Parathyroid adenoma (tissue), 2 donors: Measurements from ENCODE around the gene PRR23E.

Source experiments
- H2AFZ ChIP-seq: fragments of 300-600 bp; sonication (generic); one replicate; pipeline ENCODE4 v1.7.0; 2017; ENCODE audit warnings: antibody characterized with exemption, mild to moderate bottlenecking
- H3K27ac ChIP-seq: fragments of 300-600 bp; sonication (generic); one replicate; pipeline ENCODE4 v1.7.0; 2017
- H3K27me3 ChIP-seq: fragments of 300-600 bp; sonication (generic); one replicate; pipeline ENCODE4 v1.7.0; 2017; ENCODE audit warnings: low read length; ENCODE audit not compliant: control insufficient read depth, insufficient read depth
- H3K36me3 ChIP-seq: fragments of 300-600 bp; sonication (generic); one replicate; pipeline ENCODE4 v1.7.0; 2017; ENCODE audit warnings: low read length; ENCODE audit not compliant: control insufficient read depth, insufficient read depth
- H3K4me1 ChIP-seq: fragments of 300-600 bp; sonication (generic); one replicate; pipeline ENCODE4 v1.7.0; 2017; ENCODE audit warnings: control low read depth
- H3K4me2 ChIP-seq: fragments of 300-600 bp; sonication (generic); one replicate; pipeline ENCODE4 v1.7.0; 2017; ENCODE audit warnings: low read length
- H3K4me3 ChIP-seq: fragments of 300-600 bp; sonication (generic); one replicate; pipeline ENCODE4 v1.7.0; 2017; ENCODE audit warnings: low read depth, low read length
- H3K79me2 ChIP-seq: fragments of 300-600 bp; sonication (generic); one replicate; pipeline ENCODE4 v1.7.0; 2017; ENCODE audit warnings: control low read depth
- H3K9ac ChIP-seq: fragments of 300-600 bp; sonication (generic); one replicate; pipeline ENCODE4 v1.7.0; 2017; ENCODE audit warnings: mild to moderate bottlenecking
- H3K9me3 ChIP-seq: fragments of 300-600 bp; sonication (generic); one replicate; pipeline ENCODE4 v1.7.0; 2017; ENCODE audit warnings: low read length; ENCODE audit not compliant: control insufficient read depth
- TF ChIP-seq, protein P1 (sequence below): fragments of 300-600 bp; sonication (generic); IDR thresholded peaks from one replicate; pipeline ENCODE4 v1.7.0; 2017; ENCODE audit warnings: antibody characterized with exemption, mild to moderate bottlenecking
- donor health status: primary hyperparathyroidism.

The PRR23E gene

DNA sequence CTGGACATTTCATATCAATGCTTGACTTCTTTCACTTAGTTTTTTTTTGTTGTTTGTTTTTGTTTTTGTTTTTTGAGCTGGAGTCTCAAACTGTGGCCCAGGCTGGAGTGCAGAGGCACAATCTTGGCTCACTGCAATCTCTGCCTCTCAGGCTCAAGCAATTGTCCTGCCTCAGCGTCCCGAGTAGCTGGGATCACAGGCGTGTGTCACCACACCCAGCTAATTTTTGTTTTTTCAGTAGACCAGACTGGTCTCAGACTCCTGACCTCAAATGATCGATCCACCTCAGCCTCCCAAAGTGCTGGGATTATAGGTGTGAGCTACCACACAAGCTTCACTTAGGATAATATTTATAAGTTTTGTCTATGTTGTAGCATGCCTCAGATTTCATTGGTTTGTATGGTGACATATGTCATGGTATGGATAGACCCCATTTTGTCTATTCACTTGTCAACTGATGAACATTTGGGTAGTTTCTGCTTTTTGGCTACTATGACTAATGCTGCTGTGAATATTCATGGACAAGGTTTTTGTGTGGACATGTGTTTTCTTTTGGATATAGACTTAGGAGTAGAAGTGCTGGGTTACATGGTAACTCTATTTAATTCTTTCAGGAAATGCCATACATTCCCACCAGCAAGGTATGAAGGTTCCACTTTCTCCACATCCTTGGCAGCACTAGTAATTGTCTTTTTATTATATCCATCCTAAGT, 6.8 kb upstream of the PRR23E start:
- Histone ChIP-seq H3K4me1 (no peaks in the 10 kb centered on the region), H3K4me2 (no peak overlapping the region), H3K9me3 (no peaks in the 10 kb centered on the region), H3K27ac (no peak overlapping the region), H3K79me2 (no peaks in the 10 kb centered on the region), H3K4me3 (no peak overlapping the region), H2AFZ (no peak overlapping the region), H3K9ac (no peak overlapping the region), H3K36me3 (no peaks in the 10 kb centered on the region), H3K27me3 (no peaks in the 10 kb centered on the region)
- TF ChIP-seq, protein P1, sequence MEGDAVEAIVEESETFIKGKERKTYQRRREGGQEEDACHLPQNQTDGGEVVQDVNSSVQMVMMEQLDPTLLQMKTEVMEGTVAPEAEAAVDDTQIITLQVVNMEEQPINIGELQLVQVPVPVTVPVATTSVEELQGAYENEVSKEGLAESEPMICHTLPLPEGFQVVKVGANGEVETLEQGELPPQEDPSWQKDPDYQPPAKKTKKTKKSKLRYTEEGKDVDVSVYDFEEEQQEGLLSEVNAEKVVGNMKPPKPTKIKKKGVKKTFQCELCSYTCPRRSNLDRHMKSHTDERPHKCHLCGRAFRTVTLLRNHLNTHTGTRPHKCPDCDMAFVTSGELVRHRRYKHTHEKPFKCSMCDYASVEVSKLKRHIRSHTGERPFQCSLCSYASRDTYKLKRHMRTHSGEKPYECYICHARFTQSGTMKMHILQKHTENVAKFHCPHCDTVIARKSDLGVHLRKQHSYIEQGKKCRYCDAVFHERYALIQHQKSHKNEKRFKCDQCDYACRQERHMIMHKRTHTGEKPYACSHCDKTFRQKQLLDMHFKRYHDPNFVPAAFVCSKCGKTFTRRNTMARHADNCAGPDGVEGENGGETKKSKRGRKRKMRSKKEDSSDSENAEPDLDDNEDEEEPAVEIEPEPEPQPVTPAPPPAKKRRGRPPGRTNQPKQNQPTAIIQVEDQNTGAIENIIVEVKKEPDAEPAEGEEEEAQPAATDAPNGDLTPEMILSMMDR, result no peak

DNA sequence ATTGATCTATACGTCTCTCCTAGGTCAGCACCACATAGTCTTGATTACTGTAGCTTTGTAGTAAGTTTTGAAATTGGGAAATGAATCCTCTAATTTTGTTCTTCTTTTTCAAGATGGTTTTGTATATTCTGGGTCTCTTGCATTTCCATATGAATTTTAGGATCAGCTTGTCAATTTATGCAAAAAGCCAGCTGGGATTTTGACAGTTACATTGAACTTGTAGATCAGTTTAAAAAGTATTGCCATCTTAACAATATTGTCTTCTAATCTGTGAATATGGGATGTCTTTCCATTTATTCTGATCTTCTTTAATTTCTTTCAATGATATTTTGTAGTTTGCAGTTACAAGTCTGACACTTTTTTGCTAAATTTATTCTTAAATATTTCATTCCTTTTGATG, 5.6 kb upstream of the PRR23E start:
- Histone ChIP-seq H3K27ac (no peak overlapping the region), H3K4me3 (no peak overlapping the region), H2AFZ (no peak overlapping the region), H3K4me2 (no peak overlapping the region), H3K27me3 (no peaks in the 10 kb centered on the region), H3K9ac (no peak overlapping the region), H3K4me1 (no peaks in the 10 kb centered on the region), H3K36me3 (no peaks in the 10 kb centered on the region), H3K79me2 (no peaks in the 10 kb centered on the region), H3K9me3 (peaks cover 4% of the 10 kb centered on the region)
- TF ChIP-seq, protein P1, result no peak

DNA sequence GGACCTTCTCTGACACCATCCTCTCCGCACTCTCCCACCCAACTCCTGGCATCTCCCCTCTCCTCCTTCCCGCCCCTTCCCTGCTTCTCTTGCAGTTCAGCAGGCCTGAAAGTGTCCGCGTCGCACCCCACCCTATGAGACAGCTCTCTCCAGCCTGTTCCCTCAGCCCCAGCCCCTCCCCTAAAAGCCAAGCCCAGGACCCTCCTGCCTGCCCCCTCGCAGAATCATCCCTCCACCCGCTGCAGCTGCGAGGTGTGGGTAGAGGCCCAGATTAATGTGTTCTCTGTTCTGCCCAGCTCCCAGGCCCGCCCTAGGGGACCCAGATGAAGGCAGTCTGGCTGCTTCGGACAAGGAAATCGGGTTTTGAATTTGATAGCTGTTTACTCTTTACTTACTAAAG, 410 bp downstream of the PRR23E start:
- H3K4me1 ChIP-seq, result no peaks in the 10 kb centered on the region

DNA sequence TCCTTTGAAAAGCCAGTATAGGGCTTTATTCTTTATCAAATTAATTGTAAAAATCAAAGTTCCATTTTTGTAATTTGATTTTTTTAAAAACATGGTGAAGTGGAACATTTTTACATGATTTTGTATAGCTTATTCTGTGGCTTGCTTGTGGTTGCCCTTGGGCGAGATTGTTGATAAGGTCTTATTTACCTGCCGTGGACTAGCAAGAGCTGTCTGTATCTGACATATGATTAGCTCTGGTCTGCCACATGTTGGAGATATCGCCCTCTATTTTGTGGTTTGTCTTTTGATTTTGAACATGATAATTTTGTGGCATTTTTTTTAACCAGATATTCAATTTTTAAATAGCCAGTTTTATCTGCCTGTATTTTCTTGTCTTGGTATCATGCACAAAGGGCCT, 844 bp downstream of the PRR23E start:
- Histone ChIP-seq H3K27ac (no peak overlapping the region), H3K36me3 (no peaks in the 10 kb centered on the region), H3K4me1 (no peaks in the 10 kb centered on the region), H3K4me2 (no peak overlapping the region), H3K9me3 (peaks cover 4% of the 10 kb centered on the region), H3K79me2 (no peaks in the 10 kb centered on the region), H3K4me3 (no peak overlapping the region), H2AFZ (no peak overlapping the region), H3K9ac (no peak overlapping the region), H3K27me3 (no peaks in the 10 kb centered on the region)
- TF ChIP-seq, protein P1, result no peak

More for the DNA sequence above, 410 bp downstream of the PRR23E start:
- Histone ChIP-seq H3K27ac (no peak overlapping the region), H3K27me3 (no peaks in the 10 kb centered on the region), H2AFZ (no peak overlapping the region), H3K36me3 (no peaks in the 10 kb centered on the region), H3K9me3 (peaks cover 4% of the 10 kb centered on the region), H3K79me2 (no peaks in the 10 kb centered on the region), H3K4me3 (no peak overlapping the region), H3K9ac (no peak overlapping the region), H3K4me2 (no peak overlapping the region)
- TF ChIP-seq, protein P1, result no peak

DNA sequence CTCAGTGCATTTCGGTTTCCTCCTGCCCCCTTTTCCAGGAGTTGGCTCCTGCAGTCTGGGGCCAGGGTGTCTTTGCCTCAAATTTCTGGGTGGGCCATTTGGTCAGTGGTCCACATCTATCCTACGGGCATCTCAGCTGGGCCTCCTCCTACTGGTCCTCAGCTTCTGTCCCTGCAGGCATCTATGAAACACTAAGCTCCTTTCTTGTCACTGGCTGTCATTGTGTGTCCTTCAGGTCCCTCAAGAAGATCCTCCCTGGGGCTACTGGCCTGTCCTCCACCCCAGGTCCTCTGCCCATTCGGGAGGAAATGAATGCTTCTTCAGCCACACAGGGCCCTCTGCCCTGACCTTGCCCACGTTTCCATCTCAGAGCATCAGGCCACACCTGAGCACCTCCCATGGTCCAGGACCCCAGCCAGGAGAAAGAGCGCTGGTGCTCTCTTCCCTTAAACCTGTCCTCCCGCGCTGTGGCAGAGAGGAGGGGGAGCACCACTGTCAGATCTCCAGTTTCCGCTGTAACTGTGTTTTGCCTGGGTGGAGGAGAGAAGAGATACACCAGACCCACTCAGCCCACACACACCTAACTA, 1.8 kb downstream of the PRR23E start:
- TF ChIP-seq, protein P1, result no peak
- H3K27ac ChIP-seq, result no peak overlapping the region
- no peaks in the 10 kb centered on the region for H3K27me3 ChIP-seq
- H3K9me3 ChIP-seq, result peaks cover 4% of the 10 kb centered on the region
- H3K36me3 ChIP-seq, result no peaks in the 10 kb centered on the region
- no peak overlapping the region for H3K9ac ChIP-seq
- H3K79me2 ChIP-seq, result no peaks in the 10 kb centered on the region
- H3K4me2 ChIP-seq, result no peak overlapping the region
- no peaks in the 10 kb centered on the region for H3K4me1 ChIP-seq
- no peak overlapping the region for H3K4me3 ChIP-seq
- H2AFZ ChIP-seq, result no peak overlapping the region
